ENCODE measurements around the gene CAMTA1.

Gene CAMTA1

GRCh38 chr1:7695497-7696117 is 910.4 kb downstream of the CAMTA1 start:
- POLR2A ChIA-PET (ENCODE audit: low non-redundant PET) = no interaction called here
- CTCF ChIA-PET = interaction anchor here (0.6 to 2.0 kb wide), 3 partner anchors 27 to 57 kb away, joined by 3 to 6 read pairs (median 4); no protein-coding TSS in a partner anchor
- DNase-seq (ENCODE audit: low spot score) = no peak
- no peak for TF ChIP-seq CTCF (conservative IDR thresholded peaks at IDR 0.05; ENCODE audit: low read depth)
- H3K27ac ChIP-seq = no peak overlapping the region

- no peak for TF ChIP-seq CTCF (conservative IDR thresholded peaks at IDR 0.05; ENCODE audit: low read depth)
- DNase-seq (ENCODE audit: low spot score) = no peak
- POLR2A ChIA-PET (ENCODE audit: low non-redundant PET) = no interaction called here
- H3K27ac ChIP-seq = no peak overlapping the region
- CTCF ChIA-PET = no interaction called here
These were observed 913.4 kb downstream of the CAMTA1 start for GRCh38 chr1:7698641-7699040.

GRCh38 chr1:7702365-7702764 is 917.1 kb downstream of the CAMTA1 start:
- ChIA-PET POLR2A (ENCODE audit: low non-redundant PET) (no interaction called here), CTCF (interaction anchor here (0.5 to 1.9 kb wide), 3 partner anchors 35 to 632 kb away, joined by 6 to 7 read pairs (median 6); no protein-coding TSS in a partner anchor)
- no peak for DNase-seq (ENCODE audit: low spot score)

GRCh38 chr1:7703321-7704213 is 918.3 kb downstream of the CAMTA1 start:
- TF ChIP-seq CTCF (conservative IDR thresholded peaks at IDR 0.05; ENCODE audit: low read depth) = no peak
- no peak overlapping the region for H3K27ac ChIP-seq
- no peak for DNase-seq (ENCODE audit: low spot score)
- ChIA-PET CTCF (interaction anchor here (0.6 to 1.9 kb wide), 2 partner anchors 36 to 633 kb away, joined by 6 read pairs; no protein-coding TSS in a partner anchor), POLR2A (ENCODE audit: low non-redundant PET) (no interaction called here)

More at GRCh38 chr1:7702365-7702764, 917.1 kb downstream of the CAMTA1 start:
- no peak overlapping the region for H3K27ac ChIP-seq
- TF ChIP-seq CTCF (conservative IDR thresholded peaks at IDR 0.05; ENCODE audit: low read depth) = no peak

- no peak for TF ChIP-seq CTCF (conservative IDR thresholded peaks at IDR 0.05; ENCODE audit: low read depth)
- H3K27ac ChIP-seq = no peak overlapping the region
- ChIA-PET CTCF (interaction anchor here (1.5 kb wide), 1 partner anchor 37 kb away, joined by 7 read pairs; no protein-coding TSS in a partner anchor), POLR2A (ENCODE audit: low non-redundant PET) (no interaction called here)
- DNase-seq (ENCODE audit: low spot score) = peak; percentile 97
These were observed 919.2 kb downstream of the CAMTA1 start for GRCh38 chr1:7704214-7705047.
